K562 (cell line): ENCODE measurements around the gene LGALS9B.
"Not testable (repeated sequence)": the region's sequence is repeated elsewhere in the genome, so short reads cannot be mapped to it uniquely, and the experiment has no call there.

ENCODE experiments used
- CEBPZ ChIP-seq: fragments of 150-350 bp; IDR thresholded peaks from 2 replicates; pipeline ENCODE4 v1.6.1; 2014; ENCODE audit warnings: low read depth, mild to moderate bottlenecking, low read length, borderline replicate concordance
- CTCF ChIP-seq, 3 experiments: IDR thresholded peaks in 2 of 3; conservative IDR thresholded peaks in 1 of 3; 2 replicates each; pipeline ENCODE4 v1.5.1; 2011 to 2012; ENCODE audit warnings: low read length in 3 of 3, mild to moderate bottlenecking in 3 of 3, control low read depth in 2 of 3, improper control_type of control experiment in 1 of 3, inconsistent platforms in 1 of 3, low read depth in 1 of 3, mixed read lengths in 1 of 3, moderate library complexity in 1 of 3; ENCODE audit not compliant: insufficient read depth in 2 of 3
- FOXK1 ChIP-seq: sonication (generic); formaldehyde crosslinking; IDR thresholded peaks from 2 replicates; pipeline ENCODE4 v1.8.0; 2022; ENCODE audit warnings: missing genetic modification reagents, mild to moderate bottlenecking, borderline replicate concordance
- KLF16 ChIP-seq: IDR thresholded peaks from 2 replicates; pipeline ENCODE4 v1.6.1; 2016; ENCODE audit warnings: antibody characterized with exemption
- RCOR1 ChIP-seq, 2 experiments: IDR thresholded peaks; 2 replicates each; pipeline ENCODE4 v1.6.1; 2012; ENCODE audit warnings: low read depth in 2 of 2, low read length in 2 of 2, borderline replicate concordance in 1 of 2, improper control_type of control experiment in 1 of 2
- SLC30A9 ChIP-seq: fragments of 250-450 bp; sonication (Bioruptor Pico); IDR thresholded peaks from 2 replicates; pipeline ENCODE4 v1.8.0; 2022; ENCODE audit warnings: mild to moderate bottlenecking, moderate library complexity
- SMARCC2 ChIP-seq: fragments of 450-650 bp; IDR thresholded peaks from 2 replicates; pipeline ENCODE4 v1.6.1; 2017; ENCODE audit warnings: antibody characterized with exemption, moderate library complexity, mild to moderate bottlenecking, low read depth

GRCh38 chr17:20515099-20515498 lies 47.8 kb upstream of the LGALS9B start:
- not testable (repeated sequence) for TF ChIP-seq CTCF (IDR thresholded peaks at IDR 0.05 in 2 of 3, conservative IDR thresholded peaks at IDR 0.05 in 1 of 3; ENCODE audit: insufficient read depth in 2 of 3, low read depth in 1 of 3, low read length in 3 of 3); CEBPZ; KLF16; FOXK1; RCOR1 (IDR thresholded peaks at IDR 0.05; ENCODE audit: borderline replicate concordance in 1 of 2, low read depth in 2 of 2, low read length in 2 of 2); SLC30A9; SMARCC2
